GM12801 (cell line): ENCODE results near the gene ATRX.

ENCODE experiments used
- TF ChIP-seq, protein P1 (sequence below): IDR thresholded peaks from one replicate; pipeline ENCODE4 v1.5.1; 2011; ENCODE audit warnings: control low read depth; ENCODE audit not compliant: insufficient read length; ENCODE audit errors: extremely low read depth

ATRX gene

DNA sequence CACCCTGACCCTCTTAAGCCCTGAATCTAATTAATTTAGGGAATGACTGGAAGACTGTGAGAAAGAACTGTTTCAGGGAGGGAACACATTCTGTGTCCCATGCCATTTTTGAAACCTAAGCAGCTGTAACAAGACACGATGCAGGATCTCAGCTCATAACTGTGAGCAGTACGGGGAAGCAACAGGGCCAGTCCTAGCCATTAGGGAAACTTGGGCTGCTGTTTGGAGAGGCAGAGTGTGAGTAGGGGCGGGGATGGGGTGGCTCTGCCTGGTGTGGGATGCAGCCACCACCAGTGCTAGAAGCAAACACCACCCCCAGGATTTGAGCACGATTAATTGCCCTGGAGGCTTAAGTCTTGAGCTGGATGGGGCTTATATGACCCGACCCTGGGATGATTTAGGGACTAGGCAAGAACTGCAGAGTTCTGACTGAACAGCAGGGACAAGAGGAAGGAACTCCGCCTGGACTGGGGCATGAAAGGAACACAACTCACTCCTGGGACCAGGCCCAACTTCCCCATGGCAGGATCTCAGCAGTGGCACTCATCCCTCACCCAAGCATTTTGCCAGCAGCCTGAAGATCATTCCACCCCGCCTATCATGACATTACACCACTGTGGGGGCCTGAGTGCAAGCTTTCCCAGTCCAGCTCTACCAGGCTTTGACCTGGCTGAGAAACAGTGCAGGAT, 43.1 kb downstream of the ATRX start:
- TF ChIP-seq, protein P1, sequence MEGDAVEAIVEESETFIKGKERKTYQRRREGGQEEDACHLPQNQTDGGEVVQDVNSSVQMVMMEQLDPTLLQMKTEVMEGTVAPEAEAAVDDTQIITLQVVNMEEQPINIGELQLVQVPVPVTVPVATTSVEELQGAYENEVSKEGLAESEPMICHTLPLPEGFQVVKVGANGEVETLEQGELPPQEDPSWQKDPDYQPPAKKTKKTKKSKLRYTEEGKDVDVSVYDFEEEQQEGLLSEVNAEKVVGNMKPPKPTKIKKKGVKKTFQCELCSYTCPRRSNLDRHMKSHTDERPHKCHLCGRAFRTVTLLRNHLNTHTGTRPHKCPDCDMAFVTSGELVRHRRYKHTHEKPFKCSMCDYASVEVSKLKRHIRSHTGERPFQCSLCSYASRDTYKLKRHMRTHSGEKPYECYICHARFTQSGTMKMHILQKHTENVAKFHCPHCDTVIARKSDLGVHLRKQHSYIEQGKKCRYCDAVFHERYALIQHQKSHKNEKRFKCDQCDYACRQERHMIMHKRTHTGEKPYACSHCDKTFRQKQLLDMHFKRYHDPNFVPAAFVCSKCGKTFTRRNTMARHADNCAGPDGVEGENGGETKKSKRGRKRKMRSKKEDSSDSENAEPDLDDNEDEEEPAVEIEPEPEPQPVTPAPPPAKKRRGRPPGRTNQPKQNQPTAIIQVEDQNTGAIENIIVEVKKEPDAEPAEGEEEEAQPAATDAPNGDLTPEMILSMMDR, result no peak

DNA sequence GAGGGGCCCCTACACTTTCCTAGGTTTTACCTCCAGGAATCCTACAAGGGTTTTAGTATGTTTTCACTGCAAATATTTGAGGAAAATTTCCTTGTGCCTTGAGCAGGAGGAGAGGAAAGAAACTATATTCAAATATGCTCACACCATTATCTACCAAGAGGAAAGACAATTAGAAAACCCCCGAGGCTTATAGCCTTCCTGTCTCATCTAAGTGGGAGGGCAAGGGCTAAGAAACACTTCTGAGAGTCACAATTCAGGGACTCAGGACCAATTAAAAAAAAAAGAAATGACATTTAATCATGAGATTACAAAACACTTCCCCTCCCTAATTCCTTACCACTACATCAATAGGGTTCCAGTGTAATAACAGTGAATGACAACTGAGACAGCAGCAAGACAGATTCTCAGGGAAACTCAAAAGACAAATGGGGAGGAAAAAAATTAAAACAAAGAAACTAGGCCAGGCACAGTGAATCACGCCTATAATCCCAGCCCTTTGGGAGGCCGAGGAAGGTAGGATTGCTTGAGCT, 45.6 kb downstream of the ATRX start:
- TF ChIP-seq, protein P1, result no peak

- TF ChIP-seq, protein P1, result no peak
Observed at GRCh38 chrX:77733342-77733741, 52.7 kb downstream of the ATRX start.

DNA sequence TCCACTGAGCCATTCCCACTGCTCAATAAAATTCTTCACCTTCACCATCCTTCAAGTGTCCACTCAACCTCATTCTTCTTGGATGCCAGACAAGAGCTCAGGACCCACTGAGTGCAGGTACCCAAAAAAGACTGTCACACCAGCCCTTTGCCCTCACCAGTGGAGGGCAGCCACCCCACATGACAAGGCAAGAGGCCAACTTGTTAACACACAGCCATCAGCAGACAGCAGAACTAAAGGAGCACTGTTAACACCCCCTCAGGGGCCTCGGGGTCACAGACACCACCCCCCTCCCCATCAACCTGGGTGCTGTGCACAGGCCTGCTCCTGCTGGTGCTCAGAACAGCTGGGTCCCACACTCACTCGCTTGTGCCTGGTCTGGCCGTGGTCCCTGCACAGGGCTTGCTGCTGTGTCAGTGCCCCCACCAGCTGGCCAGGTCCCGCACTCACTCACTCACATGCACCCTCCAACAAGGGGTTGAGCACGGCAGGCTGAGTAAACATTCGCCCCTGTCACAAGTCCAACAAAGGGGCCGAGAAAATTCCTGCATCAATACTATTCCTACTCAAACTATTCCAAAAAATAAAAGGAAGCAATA, 54.1 kb downstream of the ATRX start:
- TF ChIP-seq, protein P1, result no peak

- TF ChIP-seq, protein P1, result no peak
Observed at GRCh38 chrX:77723681-77724080, 62.3 kb downstream of the ATRX start.

DNA sequence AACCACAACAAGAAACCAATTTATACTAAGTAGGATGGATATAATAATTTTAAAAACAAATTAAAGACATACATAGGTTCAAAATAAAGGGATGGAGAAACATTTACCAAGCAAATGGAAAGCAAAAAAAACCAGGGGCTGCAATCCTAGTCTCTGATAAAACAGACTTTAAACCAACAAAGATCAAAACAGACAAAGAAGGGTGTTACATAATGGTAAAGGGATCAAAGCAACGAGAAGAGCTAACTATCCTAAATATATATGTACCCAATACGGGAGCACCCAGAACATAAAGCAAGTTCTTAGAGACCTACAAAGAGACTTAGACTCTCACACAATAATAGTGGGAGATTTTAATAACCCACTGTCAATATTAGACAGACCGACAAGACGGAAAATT, 66.6 kb downstream of the ATRX start:
- TF ChIP-seq, protein P1, result no peak

GRCh38 chrX:77704881-77705280, 81.1 kb downstream of the ATRX start:
- TF ChIP-seq, protein P1, result no peak
